Measurements from ENCODE around the gene EIF3D.

GRCh38 chr22:36507518-36508010 lies 21.4 kb downstream of the EIF3D start:
- TF ChIP-seq GATA2 (IDR thresholded peaks at IDR 0.05; ENCODE audit: low read depth, low read length) = no peak
- no peak for TF ChIP-seq GATA3 (IDR thresholded peaks at IDR 0.05; ENCODE audit: low read depth, low read length)

Measured in SH-SY5Y (cell line).